Peyer's patch (tissue), 4 donors: ENCODE results near the gene ALOX15B.

ENCODE experiments used
- CTCF ChIP-seq, 6 experiments: fragments of 450-650 bp in 4 of 6; fragments of 200-600 bp in 2 of 6; sonication (generic) in 1 of 6; IDR thresholded peaks; one replicate each; pipeline ENCODE4 v1.5.1; 2017 to 2019; ENCODE audit warnings: antibody characterized with exemption in 6 of 6, mild to moderate bottlenecking in 3 of 6, moderate library complexity in 1 of 6
- POLR2A ChIP-seq, 2 donors: fragments of 450-650 bp; IDR thresholded peaks; one replicate each; pipeline ENCODE4 v1.5.1; 2017; ENCODE audit warnings: antibody characterized with exemption in 2 of 2, mild to moderate bottlenecking in 2 of 2, moderate library complexity in 2 of 2

DNA sequence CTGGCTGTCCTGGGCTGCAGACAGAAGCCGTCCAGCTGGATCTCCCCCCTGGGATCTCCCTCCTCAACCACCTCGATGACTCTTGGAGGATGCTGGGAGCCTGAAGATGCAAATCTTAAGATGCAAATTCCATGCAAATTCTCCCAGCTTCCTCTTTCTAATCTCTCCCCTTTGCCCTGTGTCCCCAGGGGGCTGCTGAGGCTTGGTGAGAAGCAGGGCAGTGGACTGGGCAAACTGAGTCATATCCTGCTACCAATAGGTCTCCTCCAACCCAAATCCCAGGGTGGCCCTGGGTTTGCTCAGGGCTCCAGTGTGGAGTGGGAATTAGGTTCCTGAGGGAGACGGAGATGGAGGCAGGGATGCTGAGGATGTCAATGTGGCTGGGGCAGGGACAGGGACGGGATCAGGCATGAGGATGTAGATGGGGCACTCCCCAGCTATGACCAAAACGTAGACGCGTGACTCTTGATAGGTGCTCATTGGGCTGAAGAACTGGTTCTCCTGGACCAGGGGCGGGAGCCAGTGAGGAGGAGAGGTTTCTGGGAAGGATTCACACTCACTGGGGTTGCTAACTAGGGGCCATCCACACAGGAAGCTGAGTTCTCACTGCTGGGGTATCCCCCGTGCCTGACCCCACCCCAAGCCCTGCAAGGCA lies 52.3 kb downstream of the ALOX15B start:
- TF ChIP-seq CTCF (IDR thresholded peaks at IDR 0.05) (no peak), POLR2A (IDR thresholded peaks at IDR 0.05) (no peak)
